Activated CD4-positive, alpha-beta T cell treated with anti-CD3 and anti-CD28 coated beads for 4 hours (primary cell): ENCODE data around the gene GGTLC2.
"Not testable (repeated sequence)": the region's sequence is repeated elsewhere in the genome, so short reads cannot be mapped to it uniquely, and the experiment has no call there.

Experiments used
- DNase-seq, 2 donors: peaks; one replicate each; pipeline ENCODE4 v3.0.0-alpha.2; 2020

GGTLC2 gene

GRCh38 chr22:22670076-22670795 lies 25.8 kb downstream of the GGTLC2 start:
- DNase-seq, result no peak

GRCh38 chr22:22671506-22671905 lies 27.1 kb downstream of the GGTLC2 start:
- DNase-seq, result no peak

GRCh38 chr22:22673099-22673498 lies 28.7 kb downstream of the GGTLC2 start:
- no peak for DNase-seq

- no peak for DNase-seq
Measured at GRCh38 chr22:22673628-22674027, 29.2 kb downstream of the GGTLC2 start.

DNA sequence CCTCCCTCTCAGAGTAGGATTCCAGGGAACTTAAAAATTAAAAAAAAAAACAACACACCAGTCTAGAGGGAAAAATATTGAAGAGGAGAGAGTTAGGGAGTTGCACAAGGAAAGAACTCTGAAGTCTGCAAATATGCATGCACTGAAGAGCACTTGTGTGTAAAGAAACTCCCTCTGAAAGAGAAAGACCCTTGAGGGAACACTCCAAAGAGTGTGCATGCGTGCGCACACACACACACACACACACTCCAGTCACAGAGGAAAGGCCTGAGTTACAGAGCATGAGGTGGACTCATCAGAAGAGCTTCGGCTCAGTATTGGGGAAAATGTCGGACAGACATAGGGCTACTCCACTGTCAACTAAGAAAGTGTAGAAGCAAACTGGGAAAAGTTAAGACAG lies 30.1 kb downstream of the GGTLC2 start:
- no peak for DNase-seq

DNA sequence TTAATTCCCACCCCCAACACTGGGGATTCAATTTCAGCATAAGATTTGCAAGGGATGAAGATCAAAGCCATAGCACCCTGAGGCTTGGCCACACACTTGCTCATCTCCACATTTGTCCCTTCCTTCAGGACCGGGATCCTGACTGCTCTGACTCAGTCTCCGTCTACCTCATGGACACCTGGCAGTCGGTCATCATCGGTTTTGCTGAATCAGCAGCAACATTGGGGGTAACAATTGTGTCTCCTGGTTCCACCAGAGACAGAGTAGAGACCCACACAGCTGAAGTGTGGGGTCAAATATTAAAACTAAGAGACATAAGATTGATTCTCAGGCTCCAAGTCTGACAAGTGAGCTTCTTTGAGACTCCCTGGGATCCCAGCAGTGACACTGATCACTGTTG lies 34.6 kb downstream of the GGTLC2 start:
- DNase-seq, result no peak

DNA sequence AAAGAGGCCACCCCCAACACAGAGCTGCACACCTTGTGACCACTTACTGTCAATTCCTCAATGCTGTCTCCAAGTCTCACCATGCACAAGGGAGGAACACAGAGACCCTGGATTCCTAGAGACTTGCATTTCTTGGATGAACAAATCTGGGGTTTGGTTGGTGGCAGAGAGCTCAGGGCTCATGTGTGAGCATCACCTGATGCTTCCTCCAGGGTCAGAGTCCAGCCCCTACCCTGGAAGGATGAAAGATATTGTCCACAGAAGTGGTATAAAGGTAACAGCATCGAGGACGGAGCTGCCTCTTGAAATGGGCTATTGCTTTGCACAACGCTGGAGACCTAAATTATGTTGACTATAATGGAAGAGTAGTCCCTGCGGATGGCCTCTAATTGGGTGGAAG lies 36.0 kb downstream of the GGTLC2 start:
- no peak for DNase-seq

GRCh38 chr22:22681221-22681739 lies 36.9 kb downstream of the GGTLC2 start:
- DNase-seq, result no peak

DNA sequence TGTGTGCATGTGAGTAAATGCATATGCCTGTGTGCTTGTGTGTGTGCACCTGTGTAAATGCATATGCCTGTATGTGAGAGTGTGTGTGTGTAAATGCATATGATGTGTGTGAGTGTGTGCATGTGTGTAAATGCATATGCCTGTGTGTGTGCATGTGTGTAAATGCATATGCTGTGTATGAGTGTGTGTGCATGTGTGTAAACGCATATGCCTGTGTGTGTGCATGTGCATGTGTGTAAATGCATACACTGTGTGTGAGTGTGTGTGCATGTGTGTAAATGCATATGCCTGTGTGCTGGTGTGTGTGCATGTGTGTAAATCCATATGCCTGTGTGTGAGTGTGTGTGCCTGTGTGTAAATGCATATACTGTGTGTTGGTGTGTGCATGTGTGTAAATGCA lies 37.8 kb downstream of the GGTLC2 start:
- no peak for DNase-seq

DNA sequence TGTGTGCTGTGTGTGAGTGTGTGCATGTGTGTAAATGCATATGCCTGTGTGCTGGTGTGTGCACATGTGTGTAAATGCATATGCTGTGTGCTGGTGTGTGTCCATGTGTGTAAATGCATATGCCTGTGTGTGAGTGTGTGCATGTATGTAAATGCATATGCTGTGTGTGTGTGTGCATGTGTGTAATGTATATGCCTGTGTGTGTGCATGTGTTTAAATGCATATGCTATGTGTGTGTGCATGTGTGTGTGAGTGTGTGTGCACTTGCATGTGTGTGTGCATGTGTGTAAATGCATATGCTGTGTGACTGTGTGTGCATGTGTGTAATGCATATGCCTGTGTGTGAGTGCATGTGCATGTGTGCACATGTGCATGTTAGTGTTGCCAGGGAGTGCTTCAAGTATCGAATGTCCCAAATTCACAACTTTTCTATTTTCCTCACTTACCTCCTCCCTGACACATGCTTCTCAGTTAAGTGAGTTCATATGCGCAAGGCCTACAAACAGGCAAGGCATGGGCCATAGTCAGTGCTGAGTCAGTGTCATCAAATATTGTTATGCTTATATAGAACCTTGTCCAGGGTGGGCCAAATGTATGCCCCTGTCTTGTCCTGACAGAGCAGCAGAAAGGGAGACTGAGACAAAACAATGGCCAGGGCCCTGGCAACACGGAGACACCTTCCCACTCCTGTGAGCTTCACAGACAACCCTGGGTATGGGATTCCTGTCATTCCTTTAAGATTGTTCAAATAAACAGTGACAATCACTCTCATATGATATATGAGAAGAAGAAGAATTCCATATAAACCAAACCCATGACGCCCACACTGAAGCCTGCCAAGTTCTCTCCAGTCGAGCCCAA lies 38.6 kb downstream of the GGTLC2 start:
- no peak for DNase-seq

DNA sequence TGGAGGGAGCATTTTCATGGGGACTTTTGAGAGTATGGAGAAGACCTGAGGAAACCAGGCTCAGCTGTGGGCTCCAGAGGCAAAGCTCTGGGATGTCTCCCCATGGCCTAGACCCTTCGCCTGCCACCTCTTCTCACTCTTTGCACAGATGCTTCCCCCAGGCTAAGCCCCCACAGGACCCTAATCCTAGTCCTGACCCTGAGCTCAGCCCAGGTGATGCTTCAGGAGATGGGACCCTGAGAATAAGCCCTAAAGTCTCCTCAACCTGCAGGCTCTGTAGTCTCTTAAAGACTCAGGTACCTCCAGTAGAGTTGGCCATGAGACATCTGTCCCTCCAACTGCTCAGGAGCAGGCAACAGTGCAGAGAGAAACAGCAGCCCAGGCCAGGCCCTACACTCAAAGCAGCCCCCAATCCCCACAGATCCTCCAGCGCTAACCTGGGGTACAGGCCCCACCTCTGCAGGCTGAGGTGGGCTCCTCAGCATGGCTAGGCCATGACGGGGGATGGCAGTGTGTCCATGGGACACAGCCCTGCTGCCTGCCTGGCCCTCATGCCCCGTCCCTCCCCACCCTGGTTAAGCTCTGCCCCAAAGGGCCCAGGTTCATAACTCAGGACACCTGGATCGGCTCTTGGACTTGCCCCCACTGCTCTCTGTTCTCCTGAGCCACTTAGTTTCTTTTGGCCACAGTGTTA lies 39.4 kb downstream of the GGTLC2 start:
- no peak for DNase-seq

- DNase-seq, result no peak
Measured at GRCh38 chr22:22684580-22685561, 40.5 kb downstream of the GGTLC2 start.

DNA sequence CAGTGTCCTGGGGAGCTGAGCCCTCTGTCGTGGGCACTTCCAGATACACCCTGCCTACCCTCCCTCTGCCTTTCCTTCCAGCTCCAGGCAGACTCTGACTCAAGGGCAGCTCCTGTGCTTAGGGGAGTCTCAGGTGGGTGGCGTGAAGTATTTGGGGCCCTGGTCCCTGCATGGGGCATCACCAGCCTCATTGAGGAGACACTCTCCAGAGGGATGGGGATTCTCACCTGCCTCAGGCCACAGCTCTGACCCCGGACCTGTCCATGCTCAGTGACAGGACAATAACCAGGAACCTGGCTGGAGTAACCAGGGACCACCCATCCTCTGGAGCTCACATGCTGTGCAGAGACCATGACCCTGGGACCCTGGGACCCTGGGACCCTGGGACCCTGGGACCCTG lies 41.2 kb downstream of the GGTLC2 start:
- no peak for DNase-seq

GRCh38 chr22:22686202-22687115 lies 42.0 kb downstream of the GGTLC2 start:
- DNase-seq, result not testable (repeated sequence)

- DNase-seq, result no peak
Measured at GRCh38 chr22:22687638-22688500, 43.5 kb downstream of the GGTLC2 start.

GRCh38 chr22:22689621-22690345 lies 45.4 kb downstream of the GGTLC2 start:
- DNase-seq, result no peak

DNA sequence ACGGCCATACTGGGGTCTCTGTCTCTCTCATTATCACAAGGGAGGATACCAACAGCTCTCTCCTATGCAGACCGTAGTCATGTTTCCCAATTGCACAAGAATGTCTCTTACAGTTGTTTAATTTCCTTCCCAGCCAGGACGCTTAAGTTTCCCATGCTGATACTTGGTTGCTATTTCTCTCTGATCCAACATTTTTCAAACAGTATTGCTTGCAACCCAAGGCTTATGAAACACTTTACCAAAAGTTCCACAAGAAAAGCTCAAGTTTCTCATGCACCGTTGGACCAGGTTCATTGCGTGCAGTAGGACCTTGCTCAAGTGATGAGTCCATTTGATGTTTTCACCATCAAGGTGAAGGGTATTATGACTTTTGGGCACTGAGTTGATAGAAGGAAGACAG lies 46.6 kb downstream of the GGTLC2 start:
- no peak for DNase-seq

GRCh38 chr22:22691716-22692701 lies 47.6 kb downstream of the GGTLC2 start:
- DNase-seq, result no peak
